Calu3 (cell line): ENCODE measurements around the gene KCNJ10. TPM values are rescaled to one million over a fixed set of nuclear protein-coding genes. Genes with fewer than 3 reads are reported as not detected.

Experiments used
- BruUV-seq: library from RNA; stranded (reverse); fragments of 400-500 nt; replicated peaks from 2 replicates; lab custom pipeline; 2021; lab: Mats Ljungman, UMichigan
- CTCF ChIA-PET: fragments of 300-600 bp; sonication (Branson Sonifier 250); formaldehyde crosslinking; loops from one replicate; lab custom pipeline; 2022; ENCODE audit warnings: antibody characterized with exemption; lab: Charles Lee
- DNase-seq: peaks from one replicate; pipeline ENCODE4 v3.0.0; 2022
- H3K27ac Mint-ChIP-seq: one replicate; pipeline ENCODE4 v1.8.0; 2022; ENCODE audit warnings: mixed read lengths; ENCODE audit not compliant: unreplicated experiment
- H3K27me3 Mint-ChIP-seq: one replicate; pipeline ENCODE4 v1.8.0; 2022; ENCODE audit warnings: mixed read lengths; ENCODE audit not compliant: unreplicated experiment
- H3K36me3 Mint-ChIP-seq: one replicate; pipeline ENCODE4 v1.8.0; 2022; ENCODE audit warnings: mild to moderate bottlenecking, moderate library complexity, mixed read lengths; ENCODE audit not compliant: insufficient read depth, unreplicated experiment
- H3K4me1 Mint-ChIP-seq: one replicate; pipeline ENCODE4 v1.8.0; 2022; ENCODE audit warnings: mild to moderate bottlenecking, low read depth, mixed read lengths; ENCODE audit not compliant: unreplicated experiment
- H3K4me3 Mint-ChIP-seq: one replicate; pipeline ENCODE4 v1.8.0; 2022; ENCODE audit warnings: mild to moderate bottlenecking, low read depth, moderate library complexity, mixed read lengths; ENCODE audit not compliant: unreplicated experiment
- H3K9me3 Mint-ChIP-seq: one replicate; pipeline ENCODE4 v1.8.0; 2022; ENCODE audit warnings: low read depth, mixed read lengths; ENCODE audit not compliant: unreplicated experiment
- intact Hi-C: fragments of 100-400 bp; cut with micrococcal nuclease; formaldehyde crosslinking; loops from one replicate; pipeline ENCODE4 v1.10.0; 2022; ENCODE audit not compliant: unreplicated experiment
- total RNA-seq: library from RNA; stranded (reverse); gene quantifications from 2 replicates; pipeline ENCODE4 v1.2.3, GENCODE V29; 2022
- TF ChIP-seq, protein P1 (sequence below): fragments of 200-600 bp; IDR thresholded peaks from one replicate; pipeline ENCODE4 v1.8.0; 2022; ENCODE audit warnings: antibody characterized with exemption; ENCODE audit not compliant: unreplicated experiment

Gene KCNJ10
- total RNA-seq, 1 experiment from 2014 or later, result not detected

- Mint-ChIP-seq H3K36me3 (no peaks in the 10 kb centered on the region), H3K27me3 (peaks cover under 1% of the 10 kb centered on the region), H3K27ac (no peak overlapping the region), H3K9me3 (no peaks in the 10 kb centered on the region), H3K4me3 (no peak overlapping the region), H3K4me1 (peaks cover 9% of the 10 kb centered on the region)
- TF ChIP-seq, protein P1, sequence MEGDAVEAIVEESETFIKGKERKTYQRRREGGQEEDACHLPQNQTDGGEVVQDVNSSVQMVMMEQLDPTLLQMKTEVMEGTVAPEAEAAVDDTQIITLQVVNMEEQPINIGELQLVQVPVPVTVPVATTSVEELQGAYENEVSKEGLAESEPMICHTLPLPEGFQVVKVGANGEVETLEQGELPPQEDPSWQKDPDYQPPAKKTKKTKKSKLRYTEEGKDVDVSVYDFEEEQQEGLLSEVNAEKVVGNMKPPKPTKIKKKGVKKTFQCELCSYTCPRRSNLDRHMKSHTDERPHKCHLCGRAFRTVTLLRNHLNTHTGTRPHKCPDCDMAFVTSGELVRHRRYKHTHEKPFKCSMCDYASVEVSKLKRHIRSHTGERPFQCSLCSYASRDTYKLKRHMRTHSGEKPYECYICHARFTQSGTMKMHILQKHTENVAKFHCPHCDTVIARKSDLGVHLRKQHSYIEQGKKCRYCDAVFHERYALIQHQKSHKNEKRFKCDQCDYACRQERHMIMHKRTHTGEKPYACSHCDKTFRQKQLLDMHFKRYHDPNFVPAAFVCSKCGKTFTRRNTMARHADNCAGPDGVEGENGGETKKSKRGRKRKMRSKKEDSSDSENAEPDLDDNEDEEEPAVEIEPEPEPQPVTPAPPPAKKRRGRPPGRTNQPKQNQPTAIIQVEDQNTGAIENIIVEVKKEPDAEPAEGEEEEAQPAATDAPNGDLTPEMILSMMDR, result no peak
- CTCF ChIA-PET, result interaction anchor here (1.9 kb wide), 1 partner anchor 17 kb away, joined by 6 read pairs; no protein-coding TSS in a partner anchor
- BruUV-seq, result no TSS peak
- DNase-seq, result no peak
- intact Hi-C loops, result no loop called here
Observed at GRCh38 chr1:160024195-160024905, 45.6 kb downstream of the KCNJ10 start.

DNA sequence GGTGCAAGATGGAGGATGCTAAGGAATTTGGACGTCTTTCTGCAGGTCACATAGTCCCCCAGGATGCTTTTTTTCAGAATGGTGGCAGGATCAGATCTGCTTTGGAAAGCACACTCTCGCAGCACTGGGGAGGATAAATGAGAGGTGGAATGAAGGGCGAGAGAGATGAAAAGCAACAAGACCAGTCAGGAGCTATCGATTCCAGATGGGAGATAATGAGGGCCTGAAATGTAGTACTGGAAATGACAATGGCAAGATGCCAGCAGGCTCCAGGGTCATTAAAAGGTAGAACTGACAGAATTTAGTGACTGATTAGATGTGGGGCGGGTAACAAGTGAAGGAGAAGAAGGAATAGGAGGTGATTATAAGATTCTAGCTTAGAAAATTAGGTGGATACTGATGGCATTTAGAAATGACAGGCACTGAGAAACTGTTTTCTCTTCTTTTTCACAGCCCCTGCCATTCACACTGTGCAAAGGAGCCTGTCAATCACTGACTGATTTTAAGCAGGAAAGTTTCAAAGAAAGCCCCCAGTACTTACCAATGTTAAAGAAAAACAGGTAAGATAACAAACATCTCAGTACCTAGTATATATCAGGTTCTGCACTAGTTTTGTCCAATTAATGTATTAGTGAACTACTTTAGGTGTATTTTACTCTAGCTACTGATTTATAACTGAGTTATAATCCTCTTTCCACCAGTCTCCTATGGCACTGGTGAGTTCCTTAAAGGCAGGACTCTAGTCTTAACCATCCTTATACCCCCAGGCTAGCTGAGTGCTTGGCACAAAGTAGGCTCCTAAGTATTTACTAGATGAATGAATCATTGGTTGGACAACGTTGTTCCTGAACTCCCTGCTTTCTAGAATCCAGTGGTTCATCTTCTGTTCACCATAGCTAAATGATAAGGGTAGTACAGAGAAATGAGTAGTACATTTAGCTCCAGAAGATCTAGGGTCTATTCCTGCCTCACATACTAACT is 47.3 kb downstream of the KCNJ10 start:
- Mint-ChIP-seq H3K36me3 (no peaks in the 10 kb centered on the region), H3K4me3 (no peak overlapping the region), H3K27ac (no peak overlapping the region), H3K27me3 (peaks cover 17% of the 10 kb centered on the region), H3K4me1 (peaks cover 18% of the 10 kb centered on the region), H3K9me3 (no peaks in the 10 kb centered on the region)
- DNase-seq, result no peak
- CTCF ChIA-PET, result interaction anchor here (1.9 kb wide), 1 partner anchor 15 kb away, joined by 6 read pairs; no protein-coding TSS in a partner anchor
- intact Hi-C loops, result no loop called here
- no TSS peak for BruUV-seq
- TF ChIP-seq, protein P1, result no peak

DNA sequence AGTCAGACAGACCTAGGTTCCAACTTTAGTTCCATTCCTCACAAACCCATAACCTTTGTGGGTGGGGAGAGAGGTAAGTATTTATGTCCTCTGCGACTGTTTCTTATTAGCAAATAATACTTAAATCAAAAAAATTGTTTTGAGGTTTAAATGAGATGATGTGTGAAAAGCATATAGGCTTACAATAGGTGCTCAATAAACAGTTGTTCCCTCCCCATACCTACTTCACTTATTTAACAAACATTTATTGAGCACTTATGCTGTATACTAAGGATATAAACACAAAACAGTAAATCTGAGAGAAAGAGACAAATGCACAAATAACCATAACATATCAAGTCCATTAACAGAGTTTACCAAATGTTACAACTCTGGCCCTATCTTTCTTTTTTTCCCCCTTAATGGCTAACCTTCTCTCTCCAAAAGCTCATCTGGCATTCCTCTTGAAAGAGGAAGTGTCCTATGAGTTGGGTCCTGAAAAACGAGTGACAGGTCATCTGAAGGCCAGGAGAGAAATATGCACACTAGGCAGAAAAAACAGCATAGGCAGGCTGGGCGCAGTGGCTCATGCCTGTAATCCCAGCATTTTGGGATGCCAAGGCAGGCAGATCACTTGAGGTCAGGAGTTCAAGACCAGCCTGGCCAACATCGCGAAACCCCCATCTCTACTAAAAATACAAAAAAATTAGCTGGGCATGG is 48.4 kb downstream of the KCNJ10 start:
- intact Hi-C loops, result no loop called here
- peaks cover 18% of the 10 kb centered on the region for H3K4me1 Mint-ChIP-seq
- H3K4me3 Mint-ChIP-seq, result no peak overlapping the region
- no peak overlapping the region for H3K27ac Mint-ChIP-seq
- no peaks in the 10 kb centered on the region for H3K9me3 Mint-ChIP-seq
- H3K36me3 Mint-ChIP-seq, result no peaks in the 10 kb centered on the region
- no peak for DNase-seq
- H3K27me3 Mint-ChIP-seq, result peaks cover 27% of the 10 kb centered on the region
- CTCF ChIA-PET, result no interaction called here
- TF ChIP-seq, protein P1, result no peak
- no TSS peak for BruUV-seq

- CTCF ChIA-PET, result interaction anchor here (1.0 to 1.3 kb wide), 2 partner anchors 12 to 95 kb away, joined by 3 to 4 read pairs; partner anchors contain the start of gene TAGLN2
- intact Hi-C loops, result no loop called here
- DNase-seq, result no peak
- no peak overlapping the region for H3K4me3 Mint-ChIP-seq
- no peak overlapping the region for H3K27ac Mint-ChIP-seq
- H3K27me3 Mint-ChIP-seq, result peaks cover 27% of the 10 kb centered on the region
- no peaks in the 10 kb centered on the region for H3K36me3 Mint-ChIP-seq
- no peaks in the 10 kb centered on the region for H3K9me3 Mint-ChIP-seq
- TF ChIP-seq, protein P1, result no peak
- BruUV-seq, result no TSS peak
- H3K4me1 Mint-ChIP-seq, result peaks cover 18% of the 10 kb centered on the region
Observed at GRCh38 chr1:160020196-160020595, 49.8 kb downstream of the KCNJ10 start.
